Measurements from ENCODE around the gene STAT1. TPM values are rescaled to one million over a fixed set of nuclear protein-coding genes. Genes with fewer than 3 reads are reported as not detected.
A peak's percentile ranks its signal among the peaks of the same experiment; 100 is the strongest.

STAT1 gene
- total and polyA plus RNA-seq, 10 of the 15 experiments (the other 5 are each of a cell fraction or from before 2014, with no cell fraction given) = 81.8 to 398 (median 307) TPM

- ATAC-seq (no peak), DNase-seq (ENCODE audit: low read depth, low spot score) (no peak), FAIRE-seq (no peak)
- no peaks in the 10 kb centered on the region for H4K20me1 ChIP-seq (ENCODE audit: control insufficient read depth, insufficient read depth)
- intact Hi-C loops (cut with micrococcal nuclease; ENCODE audit: unreplicated experiment) = loop anchor here (5.0 kb wide), 1 partner anchor 168 kb away; no protein-coding TSS in a partner anchor
- no peaks in the 10 kb centered on the region for H3K27me3 ChIP-seq (replicated peaks in 1 of 2; ENCODE audit: control insufficient read depth in 2 of 2, insufficient read depth in 2 of 2, low read length in 1 of 2)
- RAD21 ChIA-PET (ENCODE audit: unreplicated experiment) = interaction anchor here (2.5 kb wide), 1 partner anchor 100 kb away, joined by 9 read pairs; no protein-coding TSS in a partner anchor
- TF ChIP-seq POLR2A (IDR thresholded peaks at IDR 0.05; ENCODE audit: low read depth, low read length) (peak; percentile 37; the same call in 1 of the 2 replicates), CBFB (IDR thresholded peaks at IDR 0.05; ENCODE audit: low read depth) (no peak)
- H3K4me3 ChIP-seq = no peak overlapping the region
- SMC1A ChIA-PET (ENCODE audit: uncharacterized antibody, unreplicated experiment) = interaction anchor here (0.8 to 1.1 kb wide), 3 partner anchors 10 to 16 kb away, joined by 3 to 5 read pairs (median 4); no protein-coding TSS in a partner anchor
- no TSS peak for BruUV-seq (replicated peaks)
- no peak overlapping the region for H2AFZ ChIP-seq (ENCODE audit: control insufficient read depth, low read depth, low read length)
- 85% methylated on average over 3 of the region's 3 CpGs for WGBS (ENCODE audit: insufficient coverage, insufficient replicate concordance, low lambda C conversion rate, missing lambda C conversion rate)
- no peak overlapping the region for H3K4me2 ChIP-seq (ENCODE audit: control insufficient read depth, insufficient read depth)
- no peaks in the 10 kb centered on the region for H3K79me2 ChIP-seq (ENCODE audit: control insufficient read depth, insufficient read depth, low read length)
- in situ Hi-C loops (cut with MboI) = no loop called here
- no peak overlapping the region for H3K27ac ChIP-seq (ENCODE audit: control insufficient read depth, insufficient read depth)
- peaks cover 8% of the 10 kb centered on the region; the same call in 1 of the 2 replicates for H3K4me1 ChIP-seq (ENCODE audit: control insufficient read depth, insufficient read depth, low read length)
- POLR2A ChIA-PET = interaction anchor here (0.9 kb wide), 1 partner anchor 58 kb away, joined by 3 read pairs; no protein-coding TSS in a partner anchor
- no peaks in the 10 kb centered on the region for H3K9me3 ChIP-seq (replicated peaks; ENCODE audit: control insufficient read depth, insufficient read depth, low read length)
- no peak overlapping the region for H3K9ac ChIP-seq (ENCODE audit: control insufficient read depth, insufficient read depth, low read length)
- no peaks in the 10 kb centered on the region for H3K36me3 ChIP-seq (ENCODE audit: control insufficient read depth in 2 of 2, insufficient read depth in 2 of 2, low read length in 1 of 2)
- CTCF ChIA-PET = interaction anchor here (0.8 to 1.4 kb wide), 3 partner anchors 17 to 101 kb away, joined by 3 to 8 read pairs (median 3); no protein-coding TSS in a partner anchor
Observed at GRCh38 chr2:190950566-190950991, 63.4 kb downstream of the STAT1 start.

GRCh38 chr2:190948671-190949070 lies 65.3 kb downstream of the STAT1 start:
- DNase-seq (ENCODE audit: low read depth, low spot score) = no peak
- no peak overlapping the region for H2AFZ ChIP-seq (ENCODE audit: control insufficient read depth, low read depth, low read length)
- RAD21 ChIA-PET (ENCODE audit: unreplicated experiment) = interaction anchor here (0.8 to 4.4 kb wide), 12 partner anchors 10 to 268 kb away, joined by 3 to 37 read pairs (median 6); no protein-coding TSS in a partner anchor
- in situ Hi-C loops (cut with MboI) = no loop called here
- CTCF ChIA-PET = interaction anchor here (1.3 to 5.4 kb wide), 14 partner anchors 16 to 168 kb away, joined by 3 to 89 read pairs (median 6); no protein-coding TSS in a partner anchor
- no TSS peak for BruUV-seq (replicated peaks)
- H4K20me1 ChIP-seq (ENCODE audit: control insufficient read depth, insufficient read depth) = no peaks in the 10 kb centered on the region
- no peaks in the 10 kb centered on the region for H3K79me2 ChIP-seq (ENCODE audit: control insufficient read depth, insufficient read depth, low read length)
- H3K9ac ChIP-seq (ENCODE audit: control insufficient read depth, insufficient read depth, low read length) = no peak overlapping the region
- H3K36me3 ChIP-seq (ENCODE audit: control insufficient read depth in 2 of 2, insufficient read depth in 2 of 2, low read length in 1 of 2) = no peaks in the 10 kb centered on the region
- peak overlapping the region; percentile 53; the same call in 1 of the 2 replicates for H3K4me2 ChIP-seq (ENCODE audit: control insufficient read depth, insufficient read depth)
- TF ChIP-seq RUNX3 (IDR thresholded peaks at IDR 0.05; ENCODE audit: low read length) = peak; percentile 30; the same call in 1 of the 2 replicates
- TF ChIP-seq CREB1 (IDR thresholded peaks at IDR 0.05; ENCODE audit: low read depth) = no peak
- no peak for TF ChIP-seq RELB (IDR thresholded peaks at IDR 0.05; ENCODE audit: low read depth)
- POLR2A ChIA-PET = no interaction called here
- no peaks in the 10 kb centered on the region for H3K9me3 ChIP-seq (replicated peaks; ENCODE audit: control insufficient read depth, insufficient read depth, low read length)
- peak; percentile 26; the same call in 2 of the 3 replicates for ATAC-seq
- intact Hi-C loops (cut with micrococcal nuclease; ENCODE audit: unreplicated experiment) = loop anchor here (2.0 kb wide), 1 partner anchor 98 kb away; no protein-coding TSS in a partner anchor
- 96% methylated on average over 2 of the region's 2 CpGs for WGBS (ENCODE audit: insufficient coverage, insufficient replicate concordance, low lambda C conversion rate, missing lambda C conversion rate)
- SMC1A ChIA-PET (ENCODE audit: uncharacterized antibody, unreplicated experiment) = interaction anchor here (0.8 to 4.7 kb wide), 16 partner anchors 10 to 167 kb away, joined by 3 to 57 read pairs (median 7); partner anchors contain the start of genes GLS and STAT1
- H3K4me3 ChIP-seq = no peak overlapping the region
- no peak overlapping the region for H3K27ac ChIP-seq (ENCODE audit: control insufficient read depth, insufficient read depth)
- no peak for FAIRE-seq
- H3K4me1 ChIP-seq (ENCODE audit: control insufficient read depth, insufficient read depth, low read length) = peaks cover 8% of the 10 kb centered on the region; the same call in 1 of the 2 replicates
- H3K27me3 ChIP-seq (replicated peaks in 1 of 2; ENCODE audit: control insufficient read depth in 2 of 2, insufficient read depth in 2 of 2, low read length in 1 of 2) = no peaks in the 10 kb centered on the region

Measured in GM12878 (cell line).